ENCODE results near the gene KMT2C.

KMT2C gene

DNA sequence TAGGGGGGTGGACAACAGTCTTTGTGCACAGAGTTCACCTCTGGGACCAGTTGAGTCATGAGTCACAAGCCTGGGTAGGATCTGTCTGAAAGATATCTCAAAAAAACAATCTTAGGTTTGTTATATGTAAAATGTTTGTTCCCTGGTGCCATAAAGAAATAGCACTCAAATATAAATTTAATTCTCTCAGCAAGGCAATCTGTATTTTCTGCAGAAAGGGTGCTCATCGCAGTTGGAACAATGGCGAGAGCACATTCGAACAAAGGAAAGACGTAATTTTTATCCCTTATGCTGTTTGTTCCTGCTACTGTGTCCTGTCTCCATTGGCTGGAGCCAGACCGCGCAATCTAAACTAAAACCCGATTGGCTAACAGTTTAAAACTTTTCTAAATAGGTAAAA, 346.6 kb downstream of the KMT2C start:
- DNase-seq = no peak

DNA sequence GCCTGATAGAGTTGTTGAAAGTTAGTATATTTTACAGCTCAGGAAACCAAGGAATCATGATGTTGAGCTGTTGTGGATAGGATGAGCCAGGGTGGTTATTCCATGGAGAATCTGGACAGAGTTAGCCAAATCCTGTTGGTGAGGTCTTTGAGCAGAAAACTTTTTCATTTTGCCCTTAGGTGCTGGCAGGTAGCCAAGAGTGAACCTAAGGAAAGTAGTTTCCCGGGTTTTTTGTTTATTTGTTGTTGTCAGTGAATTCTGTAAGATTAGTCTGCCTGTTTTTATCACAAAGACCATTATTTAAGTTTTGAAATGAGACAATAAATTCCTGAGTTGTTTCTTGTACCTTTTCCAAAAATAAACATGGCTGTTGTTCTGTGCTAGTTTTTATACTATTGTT, 349.3 kb downstream of the KMT2C start:
- no peak for DNase-seq

DNA sequence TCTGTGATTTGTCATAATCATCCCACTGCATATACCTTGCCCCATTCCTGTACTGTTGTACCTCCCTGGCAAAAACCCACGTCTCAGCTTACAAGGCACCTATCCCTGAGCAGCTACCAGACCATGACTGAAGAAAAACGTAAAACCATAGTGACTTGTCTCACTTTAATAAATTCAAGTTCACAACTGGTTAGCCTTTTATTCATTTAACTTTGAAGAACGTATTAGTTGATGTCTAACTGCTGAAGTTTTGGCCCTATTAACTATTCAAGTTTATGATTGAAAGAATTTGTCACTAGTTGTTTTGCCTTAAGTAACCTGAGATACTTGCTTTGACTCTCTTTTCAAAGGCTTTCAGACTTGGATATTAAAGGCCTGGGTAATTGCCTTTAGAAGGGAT, 350.7 kb downstream of the KMT2C start:
- no peak for DNase-seq

Data from CD4-positive, alpha-beta T cell treated with Interleukin-4 for 4 hours (primary cell).